SJSA1 (cell line): ENCODE data around the gene RNF135. TPM values are rescaled to one million over a fixed set of nuclear protein-coding genes. Genes with fewer than 3 reads are reported as not detected.
A peak's percentile ranks its signal among the peaks of the same experiment; 100 is the strongest.
"Not testable (repeated sequence)": the region's sequence is repeated elsewhere in the genome, so short reads cannot be mapped to it uniquely, and the experiment has no call there.

Source experiments
- DNase-seq, 2 experiments: peaks; one replicate each; pipeline ENCODE4 v3.0.0-alpha.2; 2015 to 2020; ENCODE audit warnings: low spot score in 2 of 2, low read depth in 1 of 2
- H3K27ac ChIP-seq: fragments of 250-450 bp; sonication (Bioruptor Pico); 2 replicates; pipeline ENCODE4 v1.5.1; 2020; ENCODE audit warnings: mild to moderate bottlenecking, moderate library complexity
- H3K27me3 ChIP-seq: fragments of 250-450 bp; sonication (Bioruptor Pico); replicated peaks from 2 replicates; pipeline ENCODE4 v1.5.1; 2020; ENCODE audit warnings: mild to moderate bottlenecking, moderate library complexity
- H3K36me3 ChIP-seq: fragments of 250-450 bp; sonication (Bioruptor Pico); 2 replicates; pipeline ENCODE4 v1.5.1; 2020; ENCODE audit warnings: mild to moderate bottlenecking
- H3K4me1 ChIP-seq: fragments of 250-450 bp; sonication (Bioruptor Pico); replicated peaks from 2 replicates; pipeline ENCODE4 v1.6.1; 2021; ENCODE audit warnings: mild to moderate bottlenecking
- H3K4me3 ChIP-seq: fragments of 250-450 bp; sonication (Bioruptor Pico); 2 replicates; pipeline ENCODE4 v1.5.1; 2020; ENCODE audit warnings: mild to moderate bottlenecking
- H3K9me3 ChIP-seq: fragments of 250-450 bp; sonication (Bioruptor Pico); replicated peaks from 2 replicates; pipeline ENCODE4 v1.5.1; 2020; ENCODE audit warnings: mild to moderate bottlenecking
- total RNA-seq: library from RNA; depleted of rRNA; stranded (reverse); fragments of >200 nt; shearing (Covaris generic); gene quantifications from 2 replicates; pipeline ENCODE4 v1.2.3, GENCODE V29; 2014

RNF135 gene
- total RNA-seq, 1 experiment from 2014 or later = 14.6 TPM

GRCh38 chr17:30942308-30943079 lies 28.3 kb upstream of the RNF135 start:
- no peaks in the 10 kb centered on the region for H3K36me3 ChIP-seq
- peak in 1 of 2 experiments; percentile 15 for DNase-seq

GRCh38 chr17:30947796-30948195 lies 23.0 kb upstream of the RNF135 start:
- Histone ChIP-seq H3K27ac (no peak overlapping the region), H3K36me3 (no peaks in the 10 kb centered on the region), H3K27me3 (no peaks in the 10 kb centered on the region), H3K4me3 (no peak overlapping the region), H3K4me1 (peaks cover 3% of the 10 kb centered on the region; the same call in 1 of the 2 replicates), H3K9me3 (no peaks in the 10 kb centered on the region)
- DNase-seq = no peak

More at GRCh38 chr17:30942308-30943079, 28.3 kb upstream of the RNF135 start:
- Histone ChIP-seq H3K4me1 (peaks cover 8% of the 10 kb centered on the region; the same call in 1 of the 2 replicates), H3K9me3 (no peaks in the 10 kb centered on the region), H3K27ac (no peak overlapping the region), H3K27me3 (no peaks in the 10 kb centered on the region), H3K4me3 (no peak overlapping the region)

- Histone ChIP-seq H3K27ac (no peak overlapping the region), H3K4me1 (no peaks in the 10 kb centered on the region), H3K9me3 (no peaks in the 10 kb centered on the region), H3K27me3 (no peaks in the 10 kb centered on the region), H3K36me3 (no peaks in the 10 kb centered on the region), H3K4me3 (no peak overlapping the region)
- no peak for DNase-seq
These were observed 20.6 kb upstream of the RNF135 start for GRCh38 chr17:30950189-30950588.

GRCh38 chr17:30950669-30951399 lies 20.0 kb upstream of the RNF135 start:
- no peak overlapping the region for H3K4me3 ChIP-seq
- no peaks in the 10 kb centered on the region for H3K27me3 ChIP-seq
- no peaks in the 10 kb centered on the region for H3K4me1 ChIP-seq
- H3K36me3 ChIP-seq = no peaks in the 10 kb centered on the region
- DNase-seq = no peak
- H3K27ac ChIP-seq = no peak overlapping the region
- H3K9me3 ChIP-seq = no peaks in the 10 kb centered on the region

- H3K4me1 ChIP-seq = peaks cover 14% of the 10 kb centered on the region
- H3K36me3 ChIP-seq = no peaks in the 10 kb centered on the region
- no peaks in the 10 kb centered on the region for H3K9me3 ChIP-seq
- no peak overlapping the region for H3K27ac ChIP-seq
- DNase-seq = no peak
- no peaks in the 10 kb centered on the region for H3K27me3 ChIP-seq
- no peak overlapping the region for H3K4me3 ChIP-seq
These were observed 18.0 kb upstream of the RNF135 start for GRCh38 chr17:30952638-30953393.

GRCh38 chr17:30954046-30954830 lies 16.6 kb upstream of the RNF135 start:
- no peak overlapping the region for H3K4me3 ChIP-seq
- DNase-seq = no peak
- no peak overlapping the region for H3K27ac ChIP-seq
- H3K36me3 ChIP-seq = no peaks in the 10 kb centered on the region
- H3K27me3 ChIP-seq = no peaks in the 10 kb centered on the region
- H3K9me3 ChIP-seq = no peaks in the 10 kb centered on the region
- peaks cover 14% of the 10 kb centered on the region for H3K4me1 ChIP-seq

- Histone ChIP-seq H3K36me3 (no peaks in the 10 kb centered on the region), H3K27me3 (no peaks in the 10 kb centered on the region), H3K27ac (peak overlapping the region; percentile 61), H3K4me3 (no peak overlapping the region), H3K9me3 (no peaks in the 10 kb centered on the region), H3K4me1 (peaks cover 26% of the 10 kb centered on the region)
- DNase-seq = peak in 1 of 2 experiments; percentile 47
These were observed 14.0 kb upstream of the RNF135 start for GRCh38 chr17:30956764-30957374.

GRCh38 chr17:30957741-30958140 lies 13.1 kb upstream of the RNF135 start:
- H3K27ac ChIP-seq = no peak overlapping the region
- no peak for DNase-seq
- no peak overlapping the region for H3K4me3 ChIP-seq
- H3K9me3 ChIP-seq = no peaks in the 10 kb centered on the region
- no peaks in the 10 kb centered on the region for H3K27me3 ChIP-seq
- no peaks in the 10 kb centered on the region for H3K36me3 ChIP-seq
- peaks cover 34% of the 10 kb centered on the region for H3K4me1 ChIP-seq

GRCh38 chr17:30958187-30958586 lies 12.7 kb upstream of the RNF135 start:
- H3K27me3 ChIP-seq = no peaks in the 10 kb centered on the region
- DNase-seq = no peak
- H3K36me3 ChIP-seq = no peaks in the 10 kb centered on the region
- no peak overlapping the region for H3K27ac ChIP-seq
- no peaks in the 10 kb centered on the region for H3K9me3 ChIP-seq
- H3K4me1 ChIP-seq = peaks cover 35% of the 10 kb centered on the region
- H3K4me3 ChIP-seq = no peak overlapping the region

- DNase-seq = peak; percentile 78 to 83
- Histone ChIP-seq H3K36me3 (no peaks in the 10 kb centered on the region), H3K27ac (peak overlapping the region; percentile 96), H3K4me3 (no peak overlapping the region), H3K27me3 (no peaks in the 10 kb centered on the region), H3K4me1 (peaks cover 42% of the 10 kb centered on the region), H3K9me3 (no peaks in the 10 kb centered on the region)
These were observed 9.3 kb upstream of the RNF135 start for GRCh38 chr17:30961209-30962188.

GRCh38 chr17:30964312-30964711 lies 6.5 kb upstream of the RNF135 start:
- H3K9me3 ChIP-seq, DNase-seq, H3K27ac ChIP-seq, H3K27me3 ChIP-seq, H3K36me3 ChIP-seq, H3K4me3 ChIP-seq: not testable (repeated sequence)
- peaks cover 34% of the 10 kb centered on the region for H3K4me1 ChIP-seq

- H3K4me1 ChIP-seq = peaks cover 36% of the 10 kb centered on the region
- H3K27me3 ChIP-seq = no peaks in the 10 kb centered on the region
- H3K36me3 ChIP-seq = no peaks in the 10 kb centered on the region
- H3K4me3 ChIP-seq = no peak overlapping the region
- H3K27ac ChIP-seq = peak overlapping the region; percentile 5; the same call in 1 of the 2 replicates
- H3K9me3 ChIP-seq = no peaks in the 10 kb centered on the region
- DNase-seq = peak; percentile 54 to 66
These were observed 6.0 kb upstream of the RNF135 start for GRCh38 chr17:30964876-30965275.
